ENCODE results near the gene UGP2.

DNA sequence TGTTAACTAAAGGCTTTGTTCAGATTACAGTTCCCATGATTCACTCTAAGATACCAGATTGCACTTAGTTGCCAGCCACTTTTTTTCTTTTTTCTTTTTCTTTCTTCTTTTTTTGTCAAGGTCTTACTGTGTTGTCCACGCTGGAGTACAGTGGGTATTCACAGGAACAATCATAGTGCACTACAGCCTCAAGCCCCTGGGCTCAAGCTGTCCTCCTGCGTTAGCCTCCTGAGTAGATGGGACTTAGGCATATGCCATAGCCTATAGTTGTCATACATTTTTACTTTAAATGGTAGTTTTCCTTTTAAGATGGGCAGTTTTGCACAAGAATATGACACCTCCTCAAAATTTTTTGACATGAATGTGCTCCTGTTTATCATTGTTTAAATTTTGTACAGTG, 2.1 kb downstream of the UGP2 start:
- TF ChIP-seq POLR2AphosphoS5 (IDR thresholded peaks at IDR 0.05; ENCODE audit: insufficient read depth, low read depth, low read length) = no peak
- TF ChIP-seq, protein P1, sequence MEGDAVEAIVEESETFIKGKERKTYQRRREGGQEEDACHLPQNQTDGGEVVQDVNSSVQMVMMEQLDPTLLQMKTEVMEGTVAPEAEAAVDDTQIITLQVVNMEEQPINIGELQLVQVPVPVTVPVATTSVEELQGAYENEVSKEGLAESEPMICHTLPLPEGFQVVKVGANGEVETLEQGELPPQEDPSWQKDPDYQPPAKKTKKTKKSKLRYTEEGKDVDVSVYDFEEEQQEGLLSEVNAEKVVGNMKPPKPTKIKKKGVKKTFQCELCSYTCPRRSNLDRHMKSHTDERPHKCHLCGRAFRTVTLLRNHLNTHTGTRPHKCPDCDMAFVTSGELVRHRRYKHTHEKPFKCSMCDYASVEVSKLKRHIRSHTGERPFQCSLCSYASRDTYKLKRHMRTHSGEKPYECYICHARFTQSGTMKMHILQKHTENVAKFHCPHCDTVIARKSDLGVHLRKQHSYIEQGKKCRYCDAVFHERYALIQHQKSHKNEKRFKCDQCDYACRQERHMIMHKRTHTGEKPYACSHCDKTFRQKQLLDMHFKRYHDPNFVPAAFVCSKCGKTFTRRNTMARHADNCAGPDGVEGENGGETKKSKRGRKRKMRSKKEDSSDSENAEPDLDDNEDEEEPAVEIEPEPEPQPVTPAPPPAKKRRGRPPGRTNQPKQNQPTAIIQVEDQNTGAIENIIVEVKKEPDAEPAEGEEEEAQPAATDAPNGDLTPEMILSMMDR (IDR thresholded peaks at IDR 0.05; ENCODE audit: extremely low read depth in 1 of 2, insufficient read depth in 1 of 2, low read depth in 1 of 2, low read length in 2 of 2) = no peak
- TF ChIP-seq POLR2A (IDR thresholded peaks at IDR 0.05; ENCODE audit: low read depth, low read length) = no peak
- no peak for TF ChIP-seq MYC (IDR thresholded peaks at IDR 0.05; ENCODE audit: low read depth, low read length)
- TF ChIP-seq EZH2 (IDR thresholded peaks at IDR 0.05; ENCODE audit: borderline replicate concordance, low read depth, low read length, severe bottlenecking) = no peak
- TF ChIP-seq JUN (IDR thresholded peaks at IDR 0.05; ENCODE audit: borderline replicate concordance, insufficient read depth, insufficient read length, low read depth) = no peak
- TF ChIP-seq, protein P2, sequence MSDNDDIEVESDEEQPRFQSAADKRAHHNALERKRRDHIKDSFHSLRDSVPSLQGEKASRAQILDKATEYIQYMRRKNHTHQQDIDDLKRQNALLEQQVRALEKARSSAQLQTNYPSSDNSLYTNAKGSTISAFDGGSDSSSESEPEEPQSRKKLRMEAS (IDR thresholded peaks at IDR 0.05; ENCODE audit: insufficient read depth, insufficient read length) = no peak
